Heart right ventricle (tissue), 16 donors: Measurements from ENCODE around the gene EIF1B. TPM values are rescaled to one million over a fixed set of nuclear protein-coding genes. Genes with fewer than 3 reads are reported as not detected.
A peak's percentile ranks its signal among the peaks of the same experiment; 100 is the strongest.

Source experiments
- ATAC-seq, 8 donors: fragments of 200-7000 bp; cut with Tn5 transposase; one replicate each; pipeline ENCODE4 v1.9.1; 2020; ENCODE audit warnings: mild to moderate bottlenecking in 8 of 8, moderate library complexity in 8 of 8, moderate number of reproducible peaks in 1 of 8
- DNase-seq, 2 donors: peaks; one replicate each; pipeline ENCODE4 v3.0.0-alpha.2; 2020
- H3K27ac ChIP-seq, 10 donors: fragments of 200-600 bp; sonication (generic) in 2 of 10; one replicate each; pipeline versions ENCODE4 v1.5.0 to v1.8.0; 2020 to 2022; ENCODE audit warnings: mild to moderate bottlenecking in 3 of 10
- H3K27me3 ChIP-seq, 7 donors: fragments of 200-600 bp; one replicate each; pipeline ENCODE4 v1.8.0; 2021 to 2022; ENCODE audit warnings: mild to moderate bottlenecking in 2 of 7
- H3K36me3 ChIP-seq, 9 donors: fragments of 200-600 bp; sonication (generic) in 1 of 9; one replicate each; pipeline versions ENCODE4 v1.5.0 to v1.8.0; 2020 to 2022; ENCODE audit warnings: mild to moderate bottlenecking in 2 of 9
- H3K4me1 ChIP-seq, 9 donors: fragments of 200-600 bp; sonication (generic) in 1 of 9; one replicate each; pipeline versions ENCODE4 v1.5.0 to v1.8.0; 2020 to 2022; ENCODE audit warnings: mild to moderate bottlenecking in 4 of 9
- H3K4me3 ChIP-seq, 10 donors: fragments of 200-600 bp; sonication (generic) in 2 of 10; one replicate each; pipeline versions ENCODE4 v1.5.0 to v1.8.0; 2020 to 2022; ENCODE audit warnings: mild to moderate bottlenecking in 7 of 10, moderate library complexity in 2 of 10
- H3K9me3 ChIP-seq, 11 donors: fragments of 200-600 bp in 10 of 11; sonication (generic) in 2 of 11; one replicate each; pipeline versions ENCODE4 v1.5.0 to v1.8.0; 2013 to 2022; ENCODE audit warnings: mild to moderate bottlenecking in 2 of 11, control low read depth in 1 of 11, moderate library complexity in 1 of 11
- WGBS, 2 donors: extraction: QIAGEN DNeasy Blood & Tissue Kit; methylation state at CpG; one replicate each; pipeline ENCODE4 v1.1.7; 2013; ENCODE audit warnings: inconsistent platforms in 1 of 2; 5-methylcytosine and 5-hydroxymethylcytosine counted together
- intact Hi-C, 10 donors: fragments of 100-400 bp; cut with DNase I; formaldehyde crosslinking; loops; one replicate each; pipeline versions ENCODE4 v1.11.1 to v1.14.2; 2022
- polyA plus RNA-seq, 2 donors: library from polyadenylated mRNA; stranded (reverse); fragments of 200-250 nt; gene quantifications; one replicate each; pipeline ENCODE4 v1.2.3, GENCODE V29; 2013
- total RNA-seq, 10 donors: library from RNA; stranded (reverse); fragmentation: NEBNext Ultra II Directional in 3 of 10; extraction: Animal tissue kit (Norgen Biotek cat#: 25700) in 3 of 10; gene quantifications; one replicate each; pipeline versions ENCODE4 v1.2.1 to v1.2.4, GENCODE V29; 2021 to 2023
- TF ChIP-seq, protein P1 (sequence below), 9 donors: fragments of 200-600 bp; sonication (generic) in 2 of 9; IDR thresholded peaks; one replicate each; pipeline versions ENCODE4 v1.5.0 to v1.8.0; 2021 to 2022; ENCODE audit warnings: antibody characterized with exemption in 9 of 9, mild to moderate bottlenecking in 5 of 9, moderate library complexity in 1 of 9
- donor health status: Arrhythmogenic right ventricular cardiomyopathy.
- donor health status: ischemic (EF 13 %, LVEDD 7.1; RV severe dilation, severe dysfunction).
- donor health status: healthy with polysubstance abuse.
- donor health status: DM: no; HTN: yes; CAD: no.
- donor health status: DM: no; HTN: no; CAD: no.
- donor health status: ischemic (EF 25% LVEDD 6.9; RV normal size, moderate dysfunction).
- donor health status: ischemic (EF 25% LVEDD 5.7; RV mildly dilated, moderate dysfunction).
- donor health status: healthy.
- donor health status: DM: yes; HTN: yes; CAD: no.
- donor health status: Ischemic cardiomyopathy.
- donor health status: ischemic (EF 35%, LVEDD 5.7; RV mildly dilated, moderate dysfunction).
- donor health status: nonischemic (EF 11% LVEDD 7.7; RV severe dilation, severe dysfunction).
- donor health status: DM: yes; HTN: yes; CAD: no.
- donor health status: PGD.
- donor health status: ischemic (EF 29% LVEDD 5.4; RV normal size, mild dysfunction).
- donor health status: nonischemic (EF 23%, LVEDD 6.1; RV moderate dilation, normal function).

Gene EIF1B
- total and polyA plus RNA-seq, 12 donors: 111 to 381 (median 283) TPM

DNA sequence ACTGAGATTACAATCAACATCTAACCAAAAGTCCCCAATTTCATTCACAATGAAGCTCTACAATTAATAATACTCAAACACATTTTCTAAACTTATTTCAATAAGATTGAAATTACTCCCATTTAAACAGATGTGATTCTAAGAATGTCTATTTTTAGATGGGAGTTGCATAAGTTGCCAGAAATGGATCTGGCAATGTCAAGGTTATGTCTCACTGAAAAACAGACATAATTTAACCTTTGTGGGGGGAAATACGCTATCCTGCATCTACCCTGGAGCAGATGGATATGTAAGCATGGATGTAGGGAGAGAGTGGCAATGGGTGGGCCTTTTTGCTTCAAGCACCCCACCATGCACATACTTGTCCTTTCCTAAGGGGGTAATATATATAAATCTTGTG lies 6.7 kb upstream of the EIF1B start:
- TF ChIP-seq, protein P1, sequence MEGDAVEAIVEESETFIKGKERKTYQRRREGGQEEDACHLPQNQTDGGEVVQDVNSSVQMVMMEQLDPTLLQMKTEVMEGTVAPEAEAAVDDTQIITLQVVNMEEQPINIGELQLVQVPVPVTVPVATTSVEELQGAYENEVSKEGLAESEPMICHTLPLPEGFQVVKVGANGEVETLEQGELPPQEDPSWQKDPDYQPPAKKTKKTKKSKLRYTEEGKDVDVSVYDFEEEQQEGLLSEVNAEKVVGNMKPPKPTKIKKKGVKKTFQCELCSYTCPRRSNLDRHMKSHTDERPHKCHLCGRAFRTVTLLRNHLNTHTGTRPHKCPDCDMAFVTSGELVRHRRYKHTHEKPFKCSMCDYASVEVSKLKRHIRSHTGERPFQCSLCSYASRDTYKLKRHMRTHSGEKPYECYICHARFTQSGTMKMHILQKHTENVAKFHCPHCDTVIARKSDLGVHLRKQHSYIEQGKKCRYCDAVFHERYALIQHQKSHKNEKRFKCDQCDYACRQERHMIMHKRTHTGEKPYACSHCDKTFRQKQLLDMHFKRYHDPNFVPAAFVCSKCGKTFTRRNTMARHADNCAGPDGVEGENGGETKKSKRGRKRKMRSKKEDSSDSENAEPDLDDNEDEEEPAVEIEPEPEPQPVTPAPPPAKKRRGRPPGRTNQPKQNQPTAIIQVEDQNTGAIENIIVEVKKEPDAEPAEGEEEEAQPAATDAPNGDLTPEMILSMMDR (IDR thresholded peaks at IDR 0.05): no peak
- 23 to 45% methylated on average over 1 of the region's 1 CpG for WGBS, 2 donors
- Histone ChIP-seq H3K36me3 (peaks cover 0 to 34% (median 4%) of the 10 kb centered on the region in 9 donors), H3K27ac (peak overlapping the region in 9 of 10 donors; percentile 30 to 78 (median 72)), H3K4me3 (no peak overlapping the region), H3K9me3 (peaks cover 0 to 6% (median 0%) of the 10 kb centered on the region in 11 donors), H3K4me1 (peaks cover 0 to 43% (median 15%) of the 10 kb centered on the region in 9 donors), H3K27me3 (no peaks in the 10 kb centered on the region)
- ATAC-seq (peak in 5 of 8 donors; percentile 53 to 71 (median 64)), DNase-seq (no peak)
- intact Hi-C loops: no loop called here

DNA sequence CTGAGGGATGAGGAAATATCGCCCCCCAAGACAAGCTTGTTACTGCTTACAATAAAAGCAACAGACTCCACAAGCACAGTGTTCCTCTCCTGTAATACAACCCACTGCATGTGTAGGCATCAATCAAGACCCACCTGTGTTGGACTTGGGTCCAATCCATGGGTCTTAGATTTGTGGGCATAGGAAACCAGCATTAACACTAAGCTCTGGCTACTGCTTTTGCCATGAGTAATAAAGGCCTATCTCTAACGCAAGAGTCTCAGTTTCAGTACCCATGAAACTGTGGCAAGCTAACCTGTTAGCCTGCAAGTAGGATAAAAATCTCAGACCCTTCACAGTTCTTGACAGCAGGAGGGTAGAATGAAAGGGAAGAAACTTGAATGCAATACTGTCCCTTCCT lies 5.2 kb upstream of the EIF1B start:
- H3K4me1 ChIP-seq: peaks cover 0 to 44% (median 21%) of the 10 kb centered on the region in 9 donors
- H3K36me3 ChIP-seq: peaks cover 0 to 19% (median 4%) of the 10 kb centered on the region in 9 donors
- peaks cover 0 to 6% (median 0%) of the 10 kb centered on the region in 11 donors for H3K9me3 ChIP-seq
- peak overlapping the region in 1 of 10 donors; percentile 2 for H3K27ac ChIP-seq
- intact Hi-C loops: no loop called here
- 93 to 98% methylated on average over 2 of the region's 2 CpGs for WGBS, 2 donors
- no peak overlapping the region for H3K4me3 ChIP-seq
- ATAC-seq (no peak), DNase-seq (no peak)
- TF ChIP-seq, protein P1 (IDR thresholded peaks at IDR 0.05): no peak
- H3K27me3 ChIP-seq: no peaks in the 10 kb centered on the region

GRCh38 chr3:40306336-40306735 lies 3.2 kb upstream of the EIF1B start:
- Histone ChIP-seq H3K4me3 (no peak overlapping the region), H3K9me3 (peaks cover 0 to 6% (median 0%) of the 10 kb centered on the region in 11 donors), H3K4me1 (peaks cover 0 to 38% (median 28%) of the 10 kb centered on the region in 9 donors), H3K27me3 (no peaks in the 10 kb centered on the region), H3K36me3 (peaks cover 0 to 8% (median 5%) of the 10 kb centered on the region in 9 donors), H3K27ac (no peak overlapping the region)
- WGBS, 2 donors: 79 to 86% methylated on average over 3 of the region's 3 CpGs
- no peak for DNase-seq
- ATAC-seq: no peak
- intact Hi-C loops: loop anchor here in 3 of 10 donors (2.0 to 5.0 kb wide), 3 partner anchors 58 to 899 kb away; partner anchors contain the start of gene RPSA (in 1 of the 3)
- TF ChIP-seq, protein P1 (IDR thresholded peaks at IDR 0.05): no peak

- TF ChIP-seq, protein P1 (IDR thresholded peaks at IDR 0.05): no peak
- H3K36me3 ChIP-seq: peaks cover 0 to 16% (median 13%) of the 10 kb centered on the region in 9 donors
- no peak overlapping the region for H3K4me3 ChIP-seq
- ATAC-seq: no peak
- H3K27ac ChIP-seq: no peak overlapping the region
- H3K9me3 ChIP-seq: no peaks in the 10 kb centered on the region
- H3K4me1 ChIP-seq: peaks cover 0 to 45% (median 36%) of the 10 kb centered on the region in 9 donors
- intact Hi-C loops: loop anchor here in 3 of 10 donors (2.0 to 5.0 kb wide), 3 partner anchors 58 to 900 kb away; partner anchors contain the start of gene RPSA (in 1 of the 3)
- DNase-seq: no peak
- WGBS, 2 donors: 92 to 98% methylated on average over 1 of the region's 1 CpG
- no peaks in the 10 kb centered on the region for H3K27me3 ChIP-seq
These were observed 2.3 kb upstream of the EIF1B start for GRCh38 chr3:40307176-40307575.
